Measurements from ENCODE around the gene HDAC9. TPM values are rescaled to one million over a fixed set of nuclear protein-coding genes. Genes with fewer than 3 reads are reported as not detected.

Gene HDAC9
- total RNA-seq, 2 experiments from 2014 or later, result 0.69 to 0.94 TPM

DNA sequence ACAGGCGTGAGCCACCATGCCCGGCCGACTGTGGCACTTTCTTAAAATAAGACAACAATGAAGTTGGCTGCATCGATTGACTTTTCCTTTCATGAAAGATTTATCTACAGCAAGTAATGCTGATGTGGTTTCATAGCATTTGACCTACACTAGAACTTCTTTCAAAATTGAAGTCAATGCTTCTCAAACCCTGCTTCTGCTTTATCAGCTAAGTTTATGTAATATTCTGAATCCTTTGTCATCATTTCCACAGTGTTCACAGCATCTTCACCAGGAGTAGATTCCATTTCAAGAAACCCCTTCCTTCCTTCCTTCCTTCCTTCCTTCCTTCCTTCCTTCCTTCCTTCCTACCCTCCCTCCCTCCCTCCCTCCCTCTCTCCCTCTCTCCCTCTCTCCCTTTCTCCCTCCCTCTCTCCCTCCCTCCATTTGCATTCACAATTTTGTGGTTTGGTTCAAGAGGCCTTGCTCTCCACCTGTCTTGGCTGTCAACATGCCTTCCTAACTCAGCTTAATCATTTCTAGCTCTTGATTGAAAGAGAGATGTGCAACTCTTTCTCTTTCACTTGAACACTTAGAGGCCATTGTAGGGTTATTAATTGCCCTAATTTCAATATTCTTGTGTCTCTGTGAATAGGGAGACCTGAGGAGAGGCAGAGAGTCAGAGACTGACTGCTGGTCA is 52.1 kb downstream of the HDAC9 start:
- Mint-ChIP-seq H3K9me3 (ENCODE audit: low read depth) (no peaks in the 10 kb centered on the region), H3K27ac (no peak overlapping the region), H3K27me3 (no peaks in the 10 kb centered on the region), H3K36me3 (ENCODE audit: low read depth) (no peaks in the 10 kb centered on the region), H3K4me3 (no peak overlapping the region), H3K4me1 (no peaks in the 10 kb centered on the region)
- ChIA-PET CTCF (no interaction called here), POLR2A (no interaction called here)
- intact Hi-C loops (cut with DNase I, micrococcal nuclease), result no loop called here
- DNase-seq (no peak), ATAC-seq (no peak)

DNA sequence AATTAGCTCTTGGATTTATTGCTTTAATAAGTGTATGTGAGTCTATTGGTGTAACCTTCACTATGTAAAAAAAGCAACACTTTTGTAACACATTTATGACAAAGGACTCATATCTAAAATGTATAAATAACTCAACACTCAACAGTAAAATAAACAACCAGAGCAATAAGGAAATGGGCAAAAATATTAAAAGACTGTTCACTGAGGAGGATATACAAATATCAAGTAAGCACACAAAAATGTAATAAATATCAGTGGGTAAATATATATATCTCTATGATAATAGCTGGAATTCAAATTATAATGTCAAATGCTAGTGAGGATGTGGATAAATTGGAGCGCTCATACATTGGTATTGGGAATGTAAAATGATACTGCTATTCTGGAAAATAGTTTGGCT is 53.0 kb downstream of the HDAC9 start:
- ChIA-PET CTCF (no interaction called here), POLR2A (no interaction called here)
- no peaks in the 10 kb centered on the region for H3K9me3 Mint-ChIP-seq (ENCODE audit: low read depth)
- intact Hi-C loops (cut with DNase I, micrococcal nuclease), result no loop called here
- no peaks in the 10 kb centered on the region for H3K4me1 Mint-ChIP-seq
- ATAC-seq, result no peak
- no peak for DNase-seq
- no peaks in the 10 kb centered on the region for H3K36me3 Mint-ChIP-seq (ENCODE audit: low read depth)
- no peak overlapping the region for H3K4me3 Mint-ChIP-seq
- H3K27me3 Mint-ChIP-seq, result no peaks in the 10 kb centered on the region
- no peak overlapping the region for H3K27ac Mint-ChIP-seq

DNA sequence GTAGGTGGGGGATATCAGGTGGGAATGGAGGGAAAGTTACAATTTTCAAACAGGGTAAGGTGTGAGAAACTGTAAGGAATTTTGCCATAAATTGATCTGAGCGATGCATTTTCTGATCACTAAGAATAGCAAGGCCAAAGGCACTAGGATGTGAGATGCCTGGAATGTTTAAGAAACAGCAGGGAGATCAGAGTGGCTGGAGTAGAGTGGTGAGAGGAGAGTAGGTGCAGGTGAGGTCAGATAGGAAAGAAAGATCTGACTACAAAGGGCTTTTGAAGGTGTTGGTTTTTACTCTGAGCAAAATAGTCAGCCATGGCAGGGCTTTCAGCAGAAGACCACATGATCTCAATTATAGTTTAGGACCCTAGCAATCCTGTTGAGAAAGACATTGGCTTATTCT is 55.0 kb downstream of the HDAC9 start:
- Mint-ChIP-seq H3K4me1 (no peaks in the 10 kb centered on the region), H3K27ac (no peak overlapping the region), H3K36me3 (ENCODE audit: low read depth) (no peaks in the 10 kb centered on the region), H3K27me3 (no peaks in the 10 kb centered on the region), H3K9me3 (ENCODE audit: low read depth) (no peaks in the 10 kb centered on the region), H3K4me3 (no peak overlapping the region)
- POLR2A ChIA-PET, result no interaction called here
- intact Hi-C loops (cut with DNase I, micrococcal nuclease), result no loop called here
- CTCF ChIA-PET, result no interaction called here
- ATAC-seq (no peak), DNase-seq (no peak)

DNA sequence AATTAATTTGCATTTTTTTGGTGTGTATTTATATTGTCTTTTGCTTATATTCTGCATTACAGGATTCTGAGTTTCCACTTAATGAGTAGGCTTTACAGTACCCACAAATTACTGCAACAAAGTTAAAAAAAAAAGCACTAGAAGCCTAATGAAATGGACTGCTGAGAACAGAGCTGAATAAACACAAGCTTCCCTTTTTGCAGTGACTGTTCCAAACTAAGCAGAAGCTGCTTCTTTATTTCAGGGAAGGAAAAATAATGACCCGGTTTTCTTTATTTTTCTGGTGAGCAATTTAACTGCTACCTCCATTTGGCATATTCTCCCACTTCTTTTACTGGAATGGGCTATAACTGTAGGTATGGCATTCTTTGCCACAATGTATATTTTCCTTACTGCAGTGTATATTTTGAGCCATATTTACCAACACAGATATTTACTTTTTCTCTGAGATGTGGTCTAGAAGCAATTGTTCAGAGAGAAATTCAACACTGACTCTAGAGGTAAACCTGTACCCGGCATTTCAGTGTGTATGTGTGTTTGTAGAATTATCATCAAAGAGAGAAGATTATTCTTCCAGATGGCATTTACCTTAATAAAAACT is 56.9 kb downstream of the HDAC9 start:
- Mint-ChIP-seq H3K27ac (no peak overlapping the region), H3K4me1 (no peaks in the 10 kb centered on the region), H3K36me3 (ENCODE audit: low read depth) (no peaks in the 10 kb centered on the region), H3K9me3 (ENCODE audit: low read depth) (no peaks in the 10 kb centered on the region), H3K27me3 (no peaks in the 10 kb centered on the region), H3K4me3 (no peak overlapping the region)
- no peak for DNase-seq
- intact Hi-C loops (cut with DNase I, micrococcal nuclease), result no loop called here
- ATAC-seq, result no peak
- POLR2A ChIA-PET, result interaction anchor here (0.6 kb wide), 1 partner anchor 13 kb away, joined by 10 read pairs; no protein-coding TSS in a partner anchor
- CTCF ChIA-PET, result interaction anchor here (0.6 to 0.8 kb wide), 2 partner anchors 16 to 1347 kb away, joined by 3 read pairs; no protein-coding TSS in a partner anchor

DNA sequence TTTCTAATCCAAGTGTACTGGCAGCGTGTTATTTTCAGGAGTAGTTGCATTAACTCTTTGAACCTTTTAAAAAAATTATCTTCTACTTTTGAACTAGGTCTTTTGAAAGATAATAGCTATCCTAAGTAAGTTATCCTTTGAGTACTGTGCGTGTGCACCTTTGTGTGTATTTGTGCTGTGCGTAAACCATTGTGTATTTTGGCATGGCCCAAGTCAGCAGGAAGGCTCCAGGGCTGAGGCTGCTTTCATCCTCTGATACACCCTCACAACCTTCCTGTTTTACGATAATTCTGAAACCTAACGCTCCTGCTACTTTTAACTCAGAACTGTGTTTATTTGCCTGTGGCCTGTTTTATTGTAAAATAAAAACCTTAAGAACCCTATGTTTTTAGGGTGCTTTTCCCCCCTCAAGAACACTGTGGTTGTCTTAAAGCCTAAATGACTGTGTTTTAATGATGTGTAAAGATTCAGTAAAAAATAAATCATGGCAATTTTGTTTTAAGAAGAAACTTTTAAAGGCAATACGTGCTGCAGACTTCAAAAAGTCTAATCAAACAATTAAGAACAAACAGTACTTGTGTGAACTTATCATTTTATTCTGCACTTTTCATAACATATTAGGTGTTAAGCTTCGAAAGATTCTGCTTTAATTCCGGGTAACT is 57.5 kb downstream of the HDAC9 start:
- H3K36me3 Mint-ChIP-seq (ENCODE audit: low read depth), result no peaks in the 10 kb centered on the region
- intact Hi-C loops (cut with DNase I, micrococcal nuclease), result no loop called here
- H3K27me3 Mint-ChIP-seq, result no peaks in the 10 kb centered on the region
- H3K4me1 Mint-ChIP-seq, result no peaks in the 10 kb centered on the region
- DNase-seq (no peak), ATAC-seq (no peak)
- CTCF ChIA-PET, result interaction anchor here (0.6 kb wide), 1 partner anchor 1346 kb away, joined by 3 read pairs; no protein-coding TSS in a partner anchor
- H3K4me3 Mint-ChIP-seq, result no peak overlapping the region
- H3K9me3 Mint-ChIP-seq (ENCODE audit: low read depth), result no peaks in the 10 kb centered on the region
- POLR2A ChIA-PET, result interaction anchor here (0.6 kb wide), 1 partner anchor 13 kb away, joined by 10 read pairs; no protein-coding TSS in a partner anchor
- no peak overlapping the region for H3K27ac Mint-ChIP-seq

DNA sequence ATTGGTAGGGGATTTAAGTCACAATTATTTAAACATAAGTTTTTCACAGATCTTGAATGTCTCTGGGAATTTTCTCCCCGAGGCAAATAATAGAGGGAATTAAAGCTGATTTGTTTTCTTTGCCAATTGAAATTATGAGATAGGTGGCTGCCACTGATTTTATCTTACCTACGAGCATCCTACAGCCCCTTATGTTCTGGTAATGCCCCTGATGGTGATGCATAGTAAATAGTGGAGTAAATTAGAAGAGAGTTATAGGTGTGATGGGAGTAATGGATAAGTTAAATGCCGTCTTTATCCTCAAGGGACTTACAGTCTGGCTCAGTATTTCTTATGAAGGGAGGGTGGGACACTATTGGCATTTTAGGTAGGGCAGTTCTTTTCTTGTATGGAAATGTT is 58.1 kb downstream of the HDAC9 start:
- POLR2A ChIA-PET, result no interaction called here
- Mint-ChIP-seq H3K4me3 (no peak overlapping the region), H3K27ac (no peak overlapping the region), H3K9me3 (ENCODE audit: low read depth) (no peaks in the 10 kb centered on the region), H3K36me3 (ENCODE audit: low read depth) (no peaks in the 10 kb centered on the region), H3K4me1 (no peaks in the 10 kb centered on the region), H3K27me3 (no peaks in the 10 kb centered on the region)
- ATAC-seq, result no peak
- CTCF ChIA-PET, result no interaction called here
- intact Hi-C loops (cut with DNase I, micrococcal nuclease), result no loop called here
- no peak for DNase-seq

DNA sequence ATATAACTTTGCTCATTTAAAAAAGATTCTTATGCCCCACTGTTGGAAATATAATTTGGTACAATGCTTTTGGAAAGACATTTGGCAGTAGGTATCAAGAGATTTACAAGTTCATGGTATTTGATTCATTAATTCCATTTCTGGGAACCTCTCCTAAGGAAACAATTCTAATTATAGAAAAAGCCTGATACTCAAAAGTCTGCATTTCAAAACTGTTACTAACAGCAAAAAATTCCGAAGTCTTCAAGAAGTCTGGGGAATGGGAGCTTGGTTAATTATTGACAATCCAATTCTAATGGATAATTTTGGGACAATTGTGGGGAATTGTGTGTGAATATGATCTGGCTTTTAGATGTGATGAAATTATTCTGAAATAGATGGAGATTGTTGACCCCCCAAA is 59.6 kb downstream of the HDAC9 start:
- H3K27ac Mint-ChIP-seq, result no peak overlapping the region
- H3K4me3 Mint-ChIP-seq, result no peak overlapping the region
- no peak for ATAC-seq
- POLR2A ChIA-PET, result no interaction called here
- H3K9me3 Mint-ChIP-seq (ENCODE audit: low read depth), result no peaks in the 10 kb centered on the region
- H3K27me3 Mint-ChIP-seq, result no peaks in the 10 kb centered on the region
- DNase-seq, result no peak
- intact Hi-C loops (cut with DNase I, micrococcal nuclease), result no loop called here
- H3K4me1 Mint-ChIP-seq, result no peaks in the 10 kb centered on the region
- CTCF ChIA-PET, result interaction anchor here (0.6 kb wide), 1 partner anchor 723 kb away, joined by 4 read pairs; no protein-coding TSS in a partner anchor
- no peaks in the 10 kb centered on the region for H3K36me3 Mint-ChIP-seq (ENCODE audit: low read depth)

DNA sequence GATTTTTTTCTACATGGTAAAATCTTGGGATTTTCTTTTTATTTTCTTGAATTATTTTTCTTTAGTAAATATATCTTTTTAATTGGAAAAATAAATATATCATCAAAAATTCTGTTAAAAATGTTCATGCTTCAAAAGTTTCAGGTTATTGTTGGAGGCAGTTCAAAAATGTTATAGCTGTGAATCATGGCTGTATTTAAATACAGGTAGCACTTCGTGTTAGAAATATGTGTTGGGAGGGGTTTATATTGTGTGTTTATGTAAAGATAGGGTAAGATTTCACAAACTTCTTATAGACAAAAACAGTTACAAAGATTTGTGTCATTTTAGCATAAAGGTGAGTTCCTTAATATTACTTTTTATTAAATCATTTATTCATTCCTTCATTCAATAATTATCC is 60.4 kb downstream of the HDAC9 start:
- intact Hi-C loops (cut with DNase I, micrococcal nuclease), result no loop called here
- Mint-ChIP-seq H3K4me1 (no peaks in the 10 kb centered on the region), H3K4me3 (no peak overlapping the region), H3K27ac (no peak overlapping the region), H3K9me3 (ENCODE audit: low read depth) (no peaks in the 10 kb centered on the region), H3K27me3 (no peaks in the 10 kb centered on the region), H3K36me3 (ENCODE audit: low read depth) (no peaks in the 10 kb centered on the region)
- DNase-seq (no peak), ATAC-seq (no peak)
- CTCF ChIA-PET, result interaction anchor here (0.6 kb wide), 1 partner anchor 722 kb away, joined by 4 read pairs; no protein-coding TSS in a partner anchor
- POLR2A ChIA-PET, result no interaction called here

DNA sequence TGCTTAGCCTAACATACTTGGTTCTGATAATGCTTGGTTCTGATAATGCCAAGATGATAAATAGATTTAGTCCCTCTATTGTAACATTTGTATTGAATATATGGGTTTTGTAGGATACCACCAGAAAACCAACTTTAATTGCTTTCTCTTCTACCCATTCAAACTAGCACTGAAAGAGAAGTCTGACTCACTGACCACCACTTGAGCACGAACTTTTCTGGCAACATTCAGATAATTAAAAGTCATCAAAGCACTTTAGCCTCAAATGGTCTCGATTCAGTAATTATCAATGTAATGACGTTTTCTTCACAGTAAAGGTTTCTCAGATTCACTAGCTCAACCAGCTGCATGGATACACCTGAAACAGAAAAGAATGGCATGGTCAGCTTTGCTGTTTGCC is 63.0 kb downstream of the HDAC9 start:
- no peak for ATAC-seq
- CTCF ChIA-PET, result interaction anchor here (0.9 kb wide), 1 partner anchor 959 kb away, joined by 3 read pairs; no protein-coding TSS in a partner anchor
- intact Hi-C loops (cut with DNase I, micrococcal nuclease), result no loop called here

DNA sequence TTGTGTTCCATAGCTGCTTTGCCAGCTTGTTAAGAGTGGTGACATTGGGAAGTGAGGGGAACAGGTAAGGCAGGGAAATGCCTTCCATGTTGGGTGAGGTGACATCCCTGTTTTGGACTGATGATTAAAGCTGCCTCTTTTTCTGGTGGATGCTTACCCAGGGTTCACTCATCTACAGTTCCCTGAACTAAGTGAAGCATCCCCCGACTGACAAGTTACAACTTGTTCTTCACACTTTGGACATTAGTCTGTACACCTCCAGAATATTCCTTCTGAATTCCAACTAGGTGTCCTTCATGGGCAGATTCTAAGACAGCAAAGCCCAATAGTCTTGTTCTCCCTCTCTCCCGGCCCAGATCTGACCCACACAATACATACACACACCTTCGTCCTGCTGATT is 63.4 kb downstream of the HDAC9 start:
- DNase-seq (no peak), ATAC-seq (no peak)
- intact Hi-C loops (cut with DNase I, micrococcal nuclease), result no loop called here
- H3K36me3 Mint-ChIP-seq (ENCODE audit: low read depth), result no peaks in the 10 kb centered on the region
- H3K4me3 Mint-ChIP-seq, result no peak overlapping the region
- H3K9me3 Mint-ChIP-seq (ENCODE audit: low read depth), result no peaks in the 10 kb centered on the region
- CTCF ChIA-PET, result interaction anchor here (0.9 kb wide), 1 partner anchor 959 kb away, joined by 3 read pairs; no protein-coding TSS in a partner anchor
- no peaks in the 10 kb centered on the region for H3K4me1 Mint-ChIP-seq
- POLR2A ChIA-PET, result no interaction called here
- no peak overlapping the region for H3K27ac Mint-ChIP-seq
- no peaks in the 10 kb centered on the region for H3K27me3 Mint-ChIP-seq

More for the DNA sequence above, 63.0 kb downstream of the HDAC9 start:
- Mint-ChIP-seq H3K36me3 (ENCODE audit: low read depth) (no peaks in the 10 kb centered on the region), H3K9me3 (ENCODE audit: low read depth) (no peaks in the 10 kb centered on the region), H3K27me3 (no peaks in the 10 kb centered on the region), H3K4me1 (no peaks in the 10 kb centered on the region), H3K27ac (no peak overlapping the region), H3K4me3 (no peak overlapping the region)
- POLR2A ChIA-PET, result no interaction called here
- no peak for DNase-seq

DNA sequence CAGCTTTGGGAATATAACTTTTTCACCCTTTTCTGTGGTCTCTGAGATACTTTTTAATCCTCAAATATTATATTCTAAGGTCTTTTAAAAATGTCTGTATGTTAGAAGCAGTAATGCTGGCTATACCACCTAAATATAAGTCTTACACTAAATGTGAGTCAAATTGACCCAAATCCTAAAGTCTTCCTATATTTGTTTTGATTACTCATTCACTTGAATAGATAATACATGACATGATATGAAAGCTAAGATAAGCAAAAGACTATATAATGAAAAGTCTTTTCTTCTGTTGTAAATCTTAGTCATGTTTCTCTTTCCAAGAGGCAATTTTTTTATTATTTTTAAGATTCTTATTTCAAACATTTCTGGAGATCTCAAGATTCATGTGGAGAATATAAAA is 64.2 kb downstream of the HDAC9 start:
- H3K4me1 Mint-ChIP-seq, result no peaks in the 10 kb centered on the region
- no peak overlapping the region for H3K27ac Mint-ChIP-seq
- CTCF ChIA-PET, result no interaction called here
- no peak overlapping the region for H3K4me3 Mint-ChIP-seq
- intact Hi-C loops (cut with DNase I, micrococcal nuclease), result no loop called here
- POLR2A ChIA-PET, result no interaction called here
- no peaks in the 10 kb centered on the region for H3K27me3 Mint-ChIP-seq
- ATAC-seq (no peak), DNase-seq (no peak)
- H3K36me3 Mint-ChIP-seq (ENCODE audit: low read depth), result no peaks in the 10 kb centered on the region
- no peaks in the 10 kb centered on the region for H3K9me3 Mint-ChIP-seq (ENCODE audit: low read depth)

DNA sequence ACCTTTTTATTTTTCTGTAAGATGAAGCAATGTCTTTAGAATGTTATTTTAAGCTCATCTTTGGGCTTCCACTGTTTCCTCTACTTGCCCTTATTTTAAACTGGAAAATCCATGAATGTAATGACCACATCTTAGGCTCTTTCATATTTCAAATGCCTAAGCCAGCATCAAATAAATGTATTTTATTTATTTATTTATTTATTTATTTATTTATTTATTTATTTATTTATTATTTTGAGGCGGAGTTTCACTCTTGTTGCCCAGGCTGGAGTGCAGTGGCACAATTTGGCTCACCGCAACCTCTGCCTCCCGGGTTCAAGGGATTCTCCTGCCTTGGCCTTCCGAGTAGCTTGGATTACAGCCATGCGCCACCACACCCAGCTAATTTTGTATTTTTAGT is 69.2 kb downstream of the HDAC9 start:
- Mint-ChIP-seq H3K4me1 (no peaks in the 10 kb centered on the region), H3K9me3 (ENCODE audit: low read depth) (no peaks in the 10 kb centered on the region), H3K27me3 (no peaks in the 10 kb centered on the region), H3K4me3 (no peak overlapping the region), H3K27ac (no peak overlapping the region), H3K36me3 (ENCODE audit: low read depth) (no peaks in the 10 kb centered on the region)
- ChIA-PET CTCF (no interaction called here), POLR2A (interaction anchor here (0.7 kb wide), 1 partner anchor 74 kb away, joined by 4 read pairs; no protein-coding TSS in a partner anchor)
- DNase-seq, result no peak
- ATAC-seq, result no peak
- intact Hi-C loops (cut with DNase I, micrococcal nuclease), result loop anchor here in 1 of 2 experiments (5.0 kb wide), 1 partner anchor 207 kb away; no protein-coding TSS in a partner anchor

Measured in activated CD4-positive, alpha-beta T cell treated with anti-CD3 and anti-CD28 coated beads for 36 hours (primary cell).